Measurements from ENCODE around the gene ANO10. TPM values are rescaled to one million over a fixed set of nuclear protein-coding genes. Genes with fewer than 3 reads are reported as not detected.
A peak's percentile ranks its signal among the peaks of the same experiment; 100 is the strongest.

The ANO10 gene
- total and polyA plus RNA-seq, 7 donors, result 9.0 to 30.5 (median 16.8) TPM

- DNase-seq, result no peak
- peaks cover 0 to 54% (median 42%) of the 10 kb centered on the region in 4 donors for H3K4me1 ChIP-seq
- H3K27ac ChIP-seq, result no peak overlapping the region
- intact Hi-C loops (cut with DNase I), result loop anchor here (5.0 kb wide), 1 partner anchor 41 kb away; the partner anchor contains the start of gene SNRK
- H3K9me3 ChIP-seq, result no peaks in the 10 kb centered on the region
- no peaks in the 10 kb centered on the region for H3K27me3 ChIP-seq
- TF ChIP-seq EP300 (IDR thresholded peaks at IDR 0.05) (no peak), CTCF (IDR thresholded peaks at IDR 0.05) (no peak), POLR2A (IDR thresholded peaks at IDR 0.05) (no peak), POLR2AphosphoS5 (IDR thresholded peaks at IDR 0.05) (no peak)
- no peak overlapping the region for H3K4me3 ChIP-seq
- peaks cover 0 to 13% (median 0%) of the 10 kb centered on the region in 4 donors for H3K36me3 ChIP-seq
These were observed 293.2 kb downstream of the ANO10 start for GRCh38 chr3:43328653-43329052.

DNA sequence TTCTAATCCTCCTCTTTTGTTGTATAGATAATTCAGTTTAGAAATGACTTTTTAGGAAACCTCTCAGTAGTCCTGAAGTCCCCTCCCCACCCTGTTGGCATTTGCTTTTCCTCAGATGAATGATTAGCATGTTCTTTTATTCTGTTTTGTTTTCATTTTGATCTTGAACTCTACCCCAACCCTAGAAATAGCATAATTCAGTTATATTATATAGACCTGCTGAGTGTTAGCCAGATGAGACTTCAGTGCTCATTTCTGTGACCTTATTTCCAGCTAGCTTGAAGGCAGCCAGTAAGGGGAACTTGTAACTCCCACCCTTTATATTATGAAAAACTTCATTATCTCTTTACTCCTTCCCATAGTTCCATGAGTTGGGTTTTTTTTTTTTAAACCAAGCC, 294.2 kb downstream of the ANO10 start:
- Histone ChIP-seq H3K4me1 (peaks cover 0 to 54% (median 42%) of the 10 kb centered on the region in 4 donors), H3K27me3 (no peaks in the 10 kb centered on the region), H3K36me3 (peaks cover 0 to 3% (median 0%) of the 10 kb centered on the region in 4 donors), H3K9me3 (no peaks in the 10 kb centered on the region), H3K4me3 (no peak overlapping the region), H3K27ac (peak overlapping the region in 3 of 4 donors; percentile 52 to 69 (median 54))
- intact Hi-C loops (cut with DNase I), result loop anchor here (5.0 kb wide), 1 partner anchor 40 kb away; the partner anchor contains the start of gene SNRK
- TF ChIP-seq CTCF (IDR thresholded peaks at IDR 0.05) (no peak), EP300 (IDR thresholded peaks at IDR 0.05) (no peak), POLR2AphosphoS5 (IDR thresholded peaks at IDR 0.05) (no peak), POLR2A (IDR thresholded peaks at IDR 0.05) (no peak)
- DNase-seq, result no peak

DNA sequence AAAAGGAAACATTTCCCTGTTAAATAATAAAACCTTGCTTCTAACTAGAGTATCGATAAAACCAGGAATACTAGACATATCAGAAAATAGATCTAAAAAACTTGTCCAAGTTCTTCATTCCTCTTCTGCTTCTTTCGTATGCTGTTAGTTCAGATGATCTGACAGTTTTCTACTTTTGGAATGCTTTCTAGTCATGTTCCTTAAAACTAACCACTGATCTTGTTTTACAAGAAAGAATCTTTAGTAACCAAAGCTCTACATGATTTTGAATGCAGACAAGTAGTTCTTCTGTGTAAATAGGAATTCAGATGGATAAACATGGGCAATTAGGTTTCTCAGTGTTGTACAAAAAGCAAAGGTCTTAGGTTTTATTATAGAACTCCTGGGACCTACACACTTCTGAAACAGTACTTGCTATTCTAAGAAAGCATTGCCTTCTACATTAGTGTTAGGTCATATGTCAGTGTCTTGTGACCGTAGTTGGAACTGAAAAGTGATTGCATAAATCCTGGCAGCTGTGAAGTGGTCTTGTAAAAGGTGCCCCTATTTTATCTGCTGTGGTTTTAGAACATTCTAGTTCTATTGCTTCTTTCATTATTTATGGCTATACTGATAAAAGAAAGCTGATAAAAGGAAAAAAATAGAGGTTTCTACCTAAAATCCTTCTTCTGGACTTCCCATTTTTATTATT, 294.8 kb downstream of the ANO10 start:
- WGBS, 2 donors, result 55 to 76% methylated on average over 3 of the region's 3 CpGs
- no peaks in the 10 kb centered on the region for H3K36me3 ChIP-seq
- H3K9me3 ChIP-seq, result no peaks in the 10 kb centered on the region
- no peaks in the 10 kb centered on the region for H3K27me3 ChIP-seq
- H3K27ac ChIP-seq, result peak overlapping the region; percentile 35 to 69 (median 53)
- peaks cover 0 to 54% (median 42%) of the 10 kb centered on the region in 4 donors for H3K4me1 ChIP-seq
- H3K4me3 ChIP-seq, result no peak overlapping the region
- intact Hi-C loops (cut with DNase I), result loop anchor here (5.0 kb wide), 1 partner anchor 40 kb away; the partner anchor contains the start of gene SNRK
- TF ChIP-seq POLR2A (IDR thresholded peaks at IDR 0.05) (no peak), CTCF (IDR thresholded peaks at IDR 0.05) (no peak), EP300 (IDR thresholded peaks at IDR 0.05) (peak in 1 of 4 donors; percentile 26), POLR2AphosphoS5 (IDR thresholded peaks at IDR 0.05) (peak in 2 of 4 donors; percentile 13 to 64)
- DNase-seq, result no peak

GRCh38 chr3:43323541-43323940, 298.3 kb downstream of the ANO10 start:
- WGBS, 2 donors, result 98 to 99% methylated on average over 1 of the region's 1 CpG
- no peak overlapping the region for H3K4me3 ChIP-seq
- intact Hi-C loops (cut with DNase I), result no loop called here
- H3K9me3 ChIP-seq, result no peaks in the 10 kb centered on the region
- no peak overlapping the region for H3K27ac ChIP-seq
- no peaks in the 10 kb centered on the region for H3K27me3 ChIP-seq
- peaks cover 0 to 64% (median 44%) of the 10 kb centered on the region in 4 donors for H3K4me1 ChIP-seq
- TF ChIP-seq POLR2A (IDR thresholded peaks at IDR 0.05) (no peak), CTCF (IDR thresholded peaks at IDR 0.05) (no peak), EP300 (IDR thresholded peaks at IDR 0.05) (no peak)
- H3K36me3 ChIP-seq, result no peaks in the 10 kb centered on the region
- no peak for DNase-seq
